Activated gamma-delta T cell treated with Interleukin-2 at 50 U/mL for 16 hours (primary cell): Measurements from ENCODE around the gene SCAF11.
A peak's percentile ranks its signal among the peaks of the same experiment; 100 is the strongest.
"Not testable (repeated sequence)": the region's sequence is repeated elsewhere in the genome, so short reads cannot be mapped to it uniquely, and the experiment has no call there.

ENCODE experiments used
- DNase-seq: peaks from one replicate; pipeline ENCODE4 v3.0.0-alpha.2; 2020

Gene SCAF11

GRCh38 chr12:45990468-45991283 lies at the start of gene SCAF11:
Gene SCAF11, minus strand, starts transcription at chr12:45990574. Its CDS starts 26,407 bp downstream, at chr12:45964167.
- DNase-seq, result peak; percentile 100

GRCh38 chr12:46037066-46037465 lies 46.7 kb upstream of the SCAF11 start:
- not testable (repeated sequence) for DNase-seq

DNA sequence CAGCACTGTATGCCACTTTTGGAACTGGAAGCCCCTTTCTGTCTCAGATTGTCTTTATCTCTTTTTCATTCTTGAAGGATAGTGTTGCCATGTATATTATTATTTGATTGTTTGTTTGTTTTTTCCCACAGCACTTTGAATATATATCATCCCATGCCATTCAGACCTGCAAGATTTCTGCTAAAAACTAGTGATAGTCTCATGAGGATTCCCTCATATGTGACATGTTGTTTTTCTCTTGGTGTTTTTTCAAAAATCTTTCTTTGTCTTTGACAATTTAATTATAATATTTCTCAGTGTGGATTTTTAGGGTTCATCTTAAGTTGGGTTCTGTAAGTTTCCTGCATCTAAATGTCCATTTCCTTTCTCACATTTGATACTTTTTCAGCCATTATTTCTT lies 36.8 kb upstream of the SCAF11 start:
- no peak for DNase-seq

DNA sequence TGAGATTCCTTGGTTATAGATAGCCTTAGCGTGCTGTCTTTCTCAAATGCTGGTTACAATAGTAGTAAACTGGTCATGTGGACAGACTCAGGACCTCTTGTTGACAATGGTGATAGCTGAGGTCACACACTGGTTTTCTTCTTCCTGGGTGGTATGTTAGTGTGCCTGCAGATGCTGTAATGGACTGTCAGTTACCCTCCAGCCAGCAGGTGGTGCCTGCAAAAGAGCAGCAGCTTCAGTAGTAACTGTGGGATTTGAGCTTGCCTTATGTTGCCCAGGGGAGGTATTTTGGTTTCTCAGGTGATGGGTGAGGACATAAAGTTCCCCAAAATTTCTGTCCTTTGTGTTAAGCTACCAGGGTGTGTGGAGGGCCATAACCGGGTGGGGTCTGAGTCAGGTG lies 33.7 kb upstream of the SCAF11 start:
- no peak for DNase-seq

GRCh38 chr12:46020768-46021167 lies 30.4 kb upstream of the SCAF11 start:
- DNase-seq, result no peak

- DNase-seq, result not testable (repeated sequence)
Observed at GRCh38 chr12:46018712-46019111, 28.3 kb upstream of the SCAF11 start.

GRCh38 chr12:46017866-46018375 lies 27.5 kb upstream of the SCAF11 start:
- not testable (repeated sequence) for DNase-seq

DNA sequence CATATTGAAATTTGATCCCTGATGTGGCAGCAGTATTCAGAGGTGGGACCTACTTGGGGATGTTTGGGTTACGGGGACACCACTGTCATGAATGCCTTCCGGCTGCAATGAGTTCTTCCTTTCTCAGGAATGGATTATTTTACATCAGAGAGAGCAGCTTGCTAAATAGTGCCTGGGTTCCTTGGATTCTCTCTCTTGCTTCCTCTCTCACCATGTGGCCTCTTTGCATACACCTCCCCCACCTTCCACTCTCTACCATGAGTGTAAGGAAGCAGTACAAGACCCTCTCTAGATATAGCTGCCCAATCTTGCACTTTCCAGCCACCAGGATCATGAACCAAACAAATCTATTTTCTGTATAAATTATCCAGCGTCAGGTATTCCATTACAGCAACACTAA lies 15.4 kb upstream of the SCAF11 start:
- no peak for DNase-seq

DNA sequence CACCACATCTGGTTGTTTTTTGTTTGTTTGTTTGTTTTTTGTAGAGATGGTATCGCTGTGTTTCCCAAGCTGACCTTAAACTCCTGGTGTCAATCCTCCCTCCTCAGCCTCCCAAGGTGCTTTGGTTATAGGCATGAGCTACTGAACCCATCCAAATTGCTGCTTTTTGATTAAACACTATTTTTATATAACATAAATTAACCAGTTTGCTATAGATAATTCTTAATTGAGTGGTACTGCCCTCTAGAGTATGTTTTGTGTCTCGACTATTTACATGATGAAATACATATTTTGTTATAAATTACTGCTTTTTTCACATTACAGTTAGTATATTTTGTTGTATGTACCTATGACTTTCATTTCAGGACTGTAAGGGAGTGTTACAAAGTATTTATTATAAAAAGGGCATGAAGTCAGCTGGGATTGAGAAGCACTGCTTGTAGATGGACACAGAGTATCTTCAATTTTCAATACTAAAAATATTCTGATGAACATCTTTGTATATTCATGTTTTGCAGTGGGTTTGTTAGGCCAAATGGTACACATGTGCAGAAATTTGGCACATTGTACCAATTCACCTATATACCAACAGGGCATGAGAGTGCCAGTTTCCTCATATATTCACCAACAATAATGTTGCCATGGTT lies 14.9 kb upstream of the SCAF11 start:
- DNase-seq, result no peak

GRCh38 chr12:46004715-46005114 lies 14.3 kb upstream of the SCAF11 start:
- no peak for DNase-seq

DNA sequence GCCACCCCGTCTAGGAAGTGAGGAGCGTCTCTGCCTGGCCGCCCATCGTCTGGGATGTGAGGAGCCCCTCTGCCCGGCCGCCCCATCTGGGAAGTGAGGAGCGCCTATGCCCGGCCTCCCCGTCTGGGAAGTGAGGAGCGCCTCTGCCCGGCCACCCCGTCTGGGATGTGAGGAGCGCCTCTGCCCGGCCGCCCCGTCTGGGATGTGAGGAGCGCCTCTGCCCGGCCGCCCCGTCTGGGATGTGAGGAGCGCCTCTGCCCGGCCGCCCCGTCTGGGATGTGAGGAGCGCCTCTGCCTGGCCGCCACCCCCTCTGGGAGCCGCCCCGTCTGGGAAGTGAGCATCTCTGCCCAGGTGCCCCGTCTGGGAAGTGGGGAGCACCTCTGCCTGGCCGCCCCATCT lies 9.7 kb upstream of the SCAF11 start:
- DNase-seq, result not testable (repeated sequence)

DNA sequence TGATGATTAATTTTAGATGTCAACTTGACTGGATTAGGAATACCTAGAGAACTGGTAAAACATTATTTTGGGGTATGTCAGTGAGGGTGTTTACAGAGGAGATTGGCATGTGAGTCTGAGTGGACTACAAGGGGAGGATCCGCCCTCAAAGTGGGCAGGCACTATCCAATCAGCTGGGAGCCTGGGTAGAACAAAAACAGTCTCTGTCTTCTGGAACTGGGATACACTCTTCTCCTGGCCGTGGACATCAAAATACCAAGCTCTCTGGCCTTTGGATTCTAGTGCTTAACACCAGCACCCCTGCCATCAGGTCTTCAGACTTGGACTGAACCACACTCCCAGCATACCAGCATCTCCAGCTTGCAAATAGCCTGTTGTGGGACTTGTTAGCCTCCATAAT lies 4.4 kb upstream of the SCAF11 start:
- no peak for DNase-seq

DNA sequence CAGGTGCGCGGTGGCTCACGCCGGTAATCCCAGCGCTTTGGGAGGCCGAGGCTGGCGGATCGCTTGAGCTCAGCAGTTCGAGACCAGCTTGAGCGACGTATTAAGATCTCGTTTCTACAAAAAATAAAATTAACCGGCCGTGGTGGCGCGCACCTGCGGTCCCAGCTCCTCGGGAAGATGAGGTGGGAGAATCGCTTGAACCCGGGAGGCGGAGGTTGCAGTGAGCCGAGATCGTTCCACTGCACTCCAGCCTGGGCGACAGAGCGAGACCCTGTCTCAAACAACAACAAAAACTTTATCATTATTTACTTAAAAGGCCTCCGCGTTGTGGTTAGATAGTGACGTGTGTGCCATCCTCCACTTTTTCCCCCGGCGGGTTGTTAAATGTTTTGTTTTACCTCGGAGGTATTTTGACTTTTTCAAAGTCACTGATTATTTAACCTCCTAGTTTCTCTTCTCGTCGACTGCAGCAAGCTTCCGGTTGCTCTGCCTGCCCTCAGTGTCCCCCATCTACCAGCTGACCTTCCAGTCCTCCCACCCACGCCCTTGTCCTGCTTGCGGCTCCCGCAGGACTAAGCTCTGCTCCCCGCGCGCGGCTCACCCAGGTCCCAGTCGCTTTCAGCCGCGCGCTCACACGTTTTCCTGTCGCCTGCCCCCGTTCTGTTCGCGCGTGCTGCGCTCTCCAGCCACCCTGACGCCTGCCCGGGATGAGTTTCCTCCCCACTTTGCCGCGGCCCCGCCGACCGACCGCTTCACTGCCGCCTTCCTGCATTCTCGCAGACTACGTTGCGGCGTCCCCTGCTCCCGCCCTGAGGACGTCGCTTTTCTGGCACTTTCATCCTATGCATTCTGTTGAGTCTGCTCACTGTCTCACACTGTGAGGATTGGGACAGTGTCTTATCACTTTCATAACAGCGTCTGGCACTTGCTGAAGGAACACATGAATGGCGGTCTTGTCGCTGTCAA lies 1.2 kb upstream of the SCAF11 start:
- DNase-seq, result peak; percentile 58

- peak; percentile 45 for DNase-seq
Observed at GRCh38 chr12:45989721-45990467, 480 bp downstream of the SCAF11 start.

- DNase-seq, result no peak
Observed at GRCh38 chr12:45989287-45989686, 1.1 kb downstream of the SCAF11 start.

DNA sequence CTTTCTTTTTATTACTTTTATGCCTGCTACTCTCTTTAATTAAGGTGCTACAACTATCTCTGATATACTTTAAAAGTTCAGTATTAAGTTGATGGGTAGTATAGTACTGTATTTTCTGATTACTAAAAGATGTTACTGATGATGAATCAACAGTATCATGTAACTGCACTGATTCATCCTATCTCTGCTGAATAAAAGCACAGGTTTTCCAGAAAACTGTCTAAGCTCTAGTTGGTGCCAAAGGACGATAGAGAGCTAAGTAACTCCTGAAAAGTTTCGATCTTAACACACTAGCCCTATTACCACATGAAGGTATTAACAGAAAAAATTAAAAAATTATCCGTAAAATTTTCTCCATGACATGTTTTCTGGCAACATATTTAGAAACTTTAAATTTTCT lies 2.1 kb downstream of the SCAF11 start:
- no peak for DNase-seq

DNA sequence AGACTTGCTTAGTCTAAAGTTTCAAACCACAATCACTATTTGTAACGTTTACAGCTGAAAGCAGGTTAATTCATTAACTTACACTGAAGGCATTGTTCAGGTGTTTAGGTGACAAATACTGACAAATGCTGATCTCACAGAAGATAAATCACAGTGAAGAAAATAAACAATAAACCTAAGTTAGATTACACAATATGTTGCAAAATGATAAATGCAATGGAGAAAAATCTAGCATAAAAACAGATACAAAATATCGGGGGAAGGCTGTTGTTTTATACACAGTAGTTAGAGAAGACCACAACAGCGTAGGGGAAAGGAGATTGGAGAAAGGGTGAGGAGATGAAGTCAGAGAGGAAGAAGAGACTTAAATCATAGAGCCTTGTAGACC lies 3.0 kb downstream of the SCAF11 start:
- DNase-seq, result no peak

- no peak for DNase-seq
Observed at GRCh38 chr12:45986641-45987339, 3.6 kb downstream of the SCAF11 start.

- DNase-seq, result no peak
Observed at GRCh38 chr12:45981075-45981837, 9.1 kb downstream of the SCAF11 start.

GRCh38 chr12:45980540-45980939 lies 9.8 kb downstream of the SCAF11 start:
- no peak for DNase-seq

- DNase-seq, result no peak
Observed at GRCh38 chr12:45978108-45978507, 12.3 kb downstream of the SCAF11 start.
